ENCODE results near the gene OPCML.

The OPCML gene

GRCh38 chr11:133503236-133503635, 29.1 kb downstream of the OPCML start:
- DNase-seq (ENCODE audit: low read depth): no peak

- DNase-seq (ENCODE audit: low read depth): no peak
These were observed 30.4 kb downstream of the OPCML start for GRCh38 chr11:133501643-133502539.

GRCh38 chr11:133500936-133501335, 31.4 kb downstream of the OPCML start:
- no peak for DNase-seq (ENCODE audit: low read depth)

GRCh38 chr11:133500435-133500834, 31.9 kb downstream of the OPCML start:
- DNase-seq (ENCODE audit: low read depth): no peak

GRCh38 chr11:133498969-133499368, 33.3 kb downstream of the OPCML start:
- no peak for DNase-seq (ENCODE audit: low read depth)

- DNase-seq (ENCODE audit: low read depth): no peak
These were observed 34.7 kb downstream of the OPCML start for GRCh38 chr11:133497477-133498140.

GRCh38 chr11:133492895-133493294, 39.4 kb downstream of the OPCML start:
- no peak for DNase-seq (ENCODE audit: low read depth)

GRCh38 chr11:133491680-133492383, 40.5 kb downstream of the OPCML start:
- DNase-seq (ENCODE audit: low read depth): no peak

- DNase-seq (ENCODE audit: low read depth): no peak
These were observed 51.6 kb downstream of the OPCML start for GRCh38 chr11:133480722-133481121.

- no peak for DNase-seq (ENCODE audit: low read depth)
These were observed 53.1 kb downstream of the OPCML start for GRCh38 chr11:133479209-133479608.

- DNase-seq (ENCODE audit: low read depth): no peak
These were observed 55.1 kb downstream of the OPCML start for GRCh38 chr11:133477251-133477625.

- no peak for DNase-seq (ENCODE audit: low read depth)
These were observed 55.6 kb downstream of the OPCML start for GRCh38 chr11:133476570-133477250.

GRCh38 chr11:133474461-133474860, 57.8 kb downstream of the OPCML start:
- DNase-seq (ENCODE audit: low read depth): no peak

- no peak for DNase-seq (ENCODE audit: low read depth)
These were observed 64.6 kb downstream of the OPCML start for GRCh38 chr11:133467686-133468085.

- DNase-seq (ENCODE audit: low read depth): no peak
These were observed 89.0 kb downstream of the OPCML start for GRCh38 chr11:133443206-133443747.

GRCh38 chr11:133441964-133442660, 90.2 kb downstream of the OPCML start:
- DNase-seq (ENCODE audit: low read depth): no peak

GRCh38 chr11:133425992-133426391, 106.3 kb downstream of the OPCML start:
- no peak for DNase-seq (ENCODE audit: low read depth)

- DNase-seq (ENCODE audit: low read depth): no peak
These were observed 107.1 kb downstream of the OPCML start for GRCh38 chr11:133425245-133425644.

GRCh38 chr11:133418218-133418617, 114.1 kb downstream of the OPCML start:
- DNase-seq (ENCODE audit: low read depth): no peak

- no peak for DNase-seq (ENCODE audit: low read depth)
These were observed 117.8 kb downstream of the OPCML start for GRCh38 chr11:133414506-133414905.

GRCh38 chr11:133413703-133414102, 118.6 kb downstream of the OPCML start:
- DNase-seq (ENCODE audit: low read depth): no peak

Data from HS-5 (cell line).